Sigmoid colon (tissue), 4 donors: ENCODE results near the gene ACTN1.
A peak's percentile ranks its signal among the peaks of the same experiment; 100 is the strongest.

Experiments
- EP300 ChIP-seq, 4 donors: sonication (generic); formaldehyde crosslinking; IDR thresholded peaks; one replicate each; pipeline ENCODE4 v1.6.1; 2017; ENCODE audit warnings: antibody characterized with exemption in 4 of 4
- POLR2A ChIP-seq, 2 donors: fragments of 450-650 bp; IDR thresholded peaks; one replicate each; pipeline ENCODE4 v1.6.1; 2016; ENCODE audit warnings: antibody characterized with exemption in 2 of 2, mild to moderate bottlenecking in 2 of 2, moderate library complexity in 2 of 2
- POLR2AphosphoS5 ChIP-seq, 4 donors: sonication (generic); formaldehyde crosslinking; IDR thresholded peaks; one replicate each; pipeline ENCODE4 v1.6.1; 2017; ENCODE audit warnings: antibody characterized with exemption in 4 of 4
- TF ChIP-seq, protein P1 (sequence below), 4 experiments: fragments of 450-650 bp in 3 of 4; fragments of 200-600 bp in 1 of 4; IDR thresholded peaks; one replicate each; pipeline ENCODE4 v1.5.1; 2016 to 2019; ENCODE audit warnings: antibody characterized with exemption in 4 of 4, mild to moderate bottlenecking in 3 of 4, moderate library complexity in 2 of 4

DNA sequence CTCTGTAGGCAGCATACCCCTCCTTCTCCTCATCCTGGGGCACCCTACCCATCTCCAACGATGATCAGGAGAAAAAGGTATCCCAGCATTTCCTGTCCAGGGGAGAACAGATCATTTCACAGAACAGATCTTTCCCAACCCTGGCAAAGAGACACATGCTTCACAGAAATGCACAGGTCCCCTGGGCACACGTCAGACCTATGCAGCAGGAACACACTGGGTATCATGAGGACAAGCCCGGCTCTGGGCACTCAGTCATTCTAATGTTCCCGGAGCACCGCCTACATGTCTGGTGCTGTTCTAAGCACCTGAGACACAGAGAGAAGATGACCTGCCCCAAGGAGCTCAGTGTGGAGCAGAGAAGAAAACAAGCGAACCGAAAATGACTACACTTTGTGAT lies 56.2 kb downstream of the ACTN1 start:
- TF ChIP-seq, protein P1, sequence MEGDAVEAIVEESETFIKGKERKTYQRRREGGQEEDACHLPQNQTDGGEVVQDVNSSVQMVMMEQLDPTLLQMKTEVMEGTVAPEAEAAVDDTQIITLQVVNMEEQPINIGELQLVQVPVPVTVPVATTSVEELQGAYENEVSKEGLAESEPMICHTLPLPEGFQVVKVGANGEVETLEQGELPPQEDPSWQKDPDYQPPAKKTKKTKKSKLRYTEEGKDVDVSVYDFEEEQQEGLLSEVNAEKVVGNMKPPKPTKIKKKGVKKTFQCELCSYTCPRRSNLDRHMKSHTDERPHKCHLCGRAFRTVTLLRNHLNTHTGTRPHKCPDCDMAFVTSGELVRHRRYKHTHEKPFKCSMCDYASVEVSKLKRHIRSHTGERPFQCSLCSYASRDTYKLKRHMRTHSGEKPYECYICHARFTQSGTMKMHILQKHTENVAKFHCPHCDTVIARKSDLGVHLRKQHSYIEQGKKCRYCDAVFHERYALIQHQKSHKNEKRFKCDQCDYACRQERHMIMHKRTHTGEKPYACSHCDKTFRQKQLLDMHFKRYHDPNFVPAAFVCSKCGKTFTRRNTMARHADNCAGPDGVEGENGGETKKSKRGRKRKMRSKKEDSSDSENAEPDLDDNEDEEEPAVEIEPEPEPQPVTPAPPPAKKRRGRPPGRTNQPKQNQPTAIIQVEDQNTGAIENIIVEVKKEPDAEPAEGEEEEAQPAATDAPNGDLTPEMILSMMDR (IDR thresholded peaks at IDR 0.05) = no peak
- TF ChIP-seq POLR2A (IDR thresholded peaks at IDR 0.05) (no peak), POLR2AphosphoS5 (IDR thresholded peaks at IDR 0.05) (peak; percentile 55 to 77 (median 66)), EP300 (IDR thresholded peaks at IDR 0.05) (peak in 3 of 4 donors; percentile 77 to 93 (median 92))
